Measurements from ENCODE around the gene LRP1B.

Gene LRP1B

DNA sequence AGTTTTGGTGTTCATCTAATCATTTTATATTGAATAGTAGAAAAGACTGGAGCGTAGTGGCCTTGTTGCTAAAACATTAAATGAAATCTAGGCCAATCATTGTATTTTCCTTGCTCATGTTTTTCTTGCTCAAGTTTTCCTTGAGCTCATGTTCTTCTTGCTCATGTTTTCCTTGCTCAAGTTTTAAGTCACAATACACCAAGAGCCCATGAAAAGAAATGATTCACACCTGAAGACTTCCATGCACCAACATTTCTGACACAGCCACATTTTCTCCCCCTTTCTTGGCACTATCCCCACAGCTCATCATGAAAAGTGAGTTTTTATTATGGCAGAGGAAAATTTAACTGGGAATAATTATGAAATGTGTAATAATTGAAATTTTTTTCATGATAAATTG lies 92.0 kb downstream of the LRP1B start:
- no peak for DNase-seq

DNA sequence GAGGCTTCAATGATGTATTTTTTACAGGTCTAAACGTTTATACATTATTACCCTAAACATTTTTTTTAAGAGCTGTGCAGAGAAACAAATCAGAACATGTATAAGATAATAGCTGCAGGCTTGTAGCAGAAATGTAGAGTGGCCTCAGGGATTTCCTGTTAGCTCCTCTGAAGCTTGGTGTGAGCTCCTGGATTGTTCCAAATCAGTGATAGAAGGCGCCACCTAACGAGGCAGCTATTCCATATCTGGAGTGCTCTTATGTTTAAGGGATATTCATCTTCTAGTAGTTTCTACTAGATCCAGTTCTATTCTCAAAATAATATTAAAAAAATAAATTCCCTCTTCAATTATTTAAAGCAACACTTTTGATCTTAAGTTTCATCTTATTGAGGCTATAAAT lies 93.1 kb downstream of the LRP1B start:
- no peak for DNase-seq

DNA sequence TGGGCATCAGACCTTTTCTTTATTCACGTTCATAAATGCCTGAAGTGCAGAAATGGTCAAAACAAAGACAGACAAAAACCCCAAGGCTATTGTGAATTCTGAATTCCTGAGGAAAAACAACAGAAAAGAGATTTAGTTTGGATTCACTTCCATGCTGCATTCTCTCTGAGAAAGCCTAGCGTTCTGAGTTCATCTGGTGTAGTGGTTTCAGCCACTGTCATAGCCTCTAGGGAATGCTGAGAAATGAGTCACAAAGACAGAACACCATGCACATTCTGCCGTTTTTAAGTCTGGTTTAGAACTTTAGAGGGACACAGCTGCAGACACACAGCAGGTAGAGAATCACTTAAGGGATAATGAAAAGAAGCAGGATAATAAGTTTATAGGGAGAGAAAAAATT lies 93.8 kb downstream of the LRP1B start:
- DNase-seq, result peak; percentile 3

DNA sequence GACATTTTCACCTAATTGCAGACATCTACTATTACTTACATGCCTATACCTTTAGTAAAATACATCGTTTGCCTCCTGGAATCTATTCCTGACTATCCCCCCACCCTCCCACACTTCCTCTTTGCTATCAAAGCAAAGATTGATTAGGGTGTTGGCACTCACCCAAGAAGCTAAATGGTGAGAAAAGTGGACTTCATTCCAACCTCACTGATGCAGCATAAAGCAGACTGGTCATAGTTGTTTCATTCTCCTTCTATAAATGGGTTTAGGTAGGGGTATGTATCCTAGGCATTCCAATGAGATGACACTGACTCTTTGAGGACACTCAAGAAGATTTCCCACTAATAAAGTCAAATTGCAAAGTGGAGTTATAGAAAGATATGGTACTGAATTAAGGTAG lies 97.4 kb downstream of the LRP1B start:
- DNase-seq, result no peak

DNA sequence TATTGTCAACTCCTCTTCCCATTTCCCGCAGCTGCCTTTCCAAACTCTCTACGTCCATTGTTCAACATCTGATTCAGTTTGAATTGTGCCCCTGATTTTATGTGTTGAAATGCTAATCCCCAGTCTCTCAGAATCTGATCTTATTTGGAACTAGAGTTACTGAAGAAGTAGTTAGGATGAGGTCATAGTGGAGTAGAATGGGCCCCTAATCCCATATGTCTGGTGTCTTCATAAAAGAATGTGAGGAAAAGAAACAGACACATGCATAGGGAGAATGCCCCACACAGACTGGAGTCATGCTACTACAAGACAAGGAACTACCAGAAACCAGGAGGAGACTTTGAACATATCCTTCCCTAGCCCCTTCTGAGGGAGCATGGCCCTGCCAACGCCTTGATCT lies 99.2 kb downstream of the LRP1B start:
- DNase-seq, result no peak

DNA sequence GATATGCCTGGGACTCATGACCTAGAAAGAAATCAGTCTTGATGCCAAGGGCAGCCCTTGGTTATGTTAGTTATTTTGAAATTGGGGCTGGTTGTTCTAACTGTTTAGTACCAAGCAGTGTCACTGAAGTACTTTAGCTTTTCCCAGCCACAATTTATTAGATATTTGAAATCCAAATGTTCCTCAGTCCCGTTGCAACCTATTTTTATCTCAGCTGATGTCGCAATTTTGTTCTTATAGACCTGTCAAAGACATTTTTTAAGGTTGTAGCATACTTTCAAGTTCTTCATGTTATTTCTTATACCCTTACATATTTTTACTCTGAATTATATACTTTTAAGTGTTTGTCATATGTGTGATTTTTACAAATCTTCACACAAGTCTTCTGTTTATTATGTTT lies 100.1 kb downstream of the LRP1B start:
- no peak for DNase-seq

DNA sequence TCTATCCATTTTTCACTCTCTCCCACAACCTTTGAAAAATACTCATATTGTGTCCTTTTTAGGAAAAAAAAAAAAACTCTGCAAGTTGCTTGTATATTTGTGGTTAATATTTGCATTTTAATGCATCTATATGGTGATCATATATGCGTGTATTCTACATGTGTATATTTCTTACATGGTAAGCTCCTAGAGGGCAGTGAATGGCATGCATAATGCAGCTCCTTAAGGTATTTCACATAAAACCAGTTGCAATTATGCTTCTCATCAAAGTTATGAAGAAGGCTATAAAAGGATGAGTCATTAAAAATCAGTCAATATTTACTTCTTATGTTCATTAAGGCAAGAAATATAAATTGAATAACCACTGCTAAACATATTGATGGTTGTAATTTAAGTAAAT lies 100.8 kb downstream of the LRP1B start:
- DNase-seq, result no peak

DNA sequence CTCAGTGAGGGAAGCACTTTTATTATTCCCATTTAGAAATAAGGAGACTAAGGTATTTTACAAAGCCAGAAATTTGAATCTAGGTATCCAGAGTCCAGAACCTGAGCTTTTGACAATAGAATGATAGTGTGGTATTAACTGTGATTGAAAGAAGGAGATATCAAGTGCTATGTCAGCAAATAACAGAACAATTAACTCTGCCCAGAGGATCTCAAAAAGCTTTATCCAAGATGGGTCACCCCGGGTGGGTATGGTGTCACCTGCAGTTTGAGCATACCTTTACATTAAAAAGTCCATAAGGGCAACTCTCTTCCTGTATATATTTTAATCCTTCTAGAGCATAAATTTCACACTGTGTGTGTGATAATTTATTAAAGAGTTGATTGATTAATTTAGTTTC lies 105.4 kb downstream of the LRP1B start:
- no peak for DNase-seq

DNA sequence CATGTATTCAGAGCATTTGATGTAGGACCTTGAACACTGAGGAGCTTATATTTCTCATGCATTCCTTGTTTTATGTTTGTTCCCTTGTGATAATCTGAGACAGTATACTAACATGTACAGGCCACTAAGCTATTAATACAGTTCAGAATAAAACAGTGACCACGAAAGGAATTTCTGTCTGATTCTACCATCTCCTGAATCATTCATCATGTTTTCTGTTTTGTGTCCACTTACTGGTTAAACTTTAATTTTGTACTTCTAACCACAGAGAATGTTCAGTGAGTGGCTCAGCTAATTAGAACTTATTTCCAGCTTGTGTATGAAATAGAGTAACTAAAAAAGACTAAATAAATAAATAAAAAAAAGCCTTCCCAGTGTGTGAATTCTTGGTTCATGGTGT lies 110.4 kb downstream of the LRP1B start:
- no peak for DNase-seq

DNA sequence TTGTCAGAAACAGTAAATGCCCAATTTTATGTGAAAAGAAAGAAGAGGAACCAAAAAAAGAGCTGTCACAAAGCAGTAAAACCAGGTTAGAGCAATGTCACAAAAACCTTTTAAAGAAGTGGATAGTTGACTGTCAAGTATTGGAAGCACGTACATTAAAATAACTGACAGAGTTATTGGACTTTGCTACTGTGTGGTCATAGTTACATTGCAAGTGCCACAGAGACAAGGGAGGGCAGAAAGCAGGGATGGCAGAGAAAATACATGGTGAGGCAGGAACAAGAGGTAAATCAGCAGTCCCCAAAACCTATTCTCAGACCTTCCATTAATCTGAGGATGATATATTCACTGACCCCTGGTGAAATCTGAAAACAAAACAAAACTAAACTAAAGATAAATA lies 116.3 kb downstream of the LRP1B start:
- DNase-seq, result no peak

DNA sequence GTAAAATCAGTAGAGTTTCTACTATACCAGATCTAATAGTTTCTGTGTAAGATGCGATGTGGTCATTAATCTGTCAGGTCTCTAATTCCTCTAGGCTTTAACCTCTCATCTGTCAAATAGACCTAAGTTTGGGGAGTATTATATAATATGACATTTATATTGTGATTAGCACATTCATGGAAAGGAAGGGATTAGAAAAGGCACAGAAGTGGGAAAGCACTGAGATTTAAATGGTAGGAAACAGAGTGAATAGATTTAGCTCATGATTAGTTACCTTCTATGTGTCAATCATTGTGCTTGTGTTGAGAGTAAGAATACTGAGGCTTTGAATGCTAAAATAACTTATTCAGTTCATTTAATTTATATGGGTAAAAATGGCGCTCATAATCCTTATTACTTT lies 118.0 kb downstream of the LRP1B start:
- no peak for DNase-seq

DNA sequence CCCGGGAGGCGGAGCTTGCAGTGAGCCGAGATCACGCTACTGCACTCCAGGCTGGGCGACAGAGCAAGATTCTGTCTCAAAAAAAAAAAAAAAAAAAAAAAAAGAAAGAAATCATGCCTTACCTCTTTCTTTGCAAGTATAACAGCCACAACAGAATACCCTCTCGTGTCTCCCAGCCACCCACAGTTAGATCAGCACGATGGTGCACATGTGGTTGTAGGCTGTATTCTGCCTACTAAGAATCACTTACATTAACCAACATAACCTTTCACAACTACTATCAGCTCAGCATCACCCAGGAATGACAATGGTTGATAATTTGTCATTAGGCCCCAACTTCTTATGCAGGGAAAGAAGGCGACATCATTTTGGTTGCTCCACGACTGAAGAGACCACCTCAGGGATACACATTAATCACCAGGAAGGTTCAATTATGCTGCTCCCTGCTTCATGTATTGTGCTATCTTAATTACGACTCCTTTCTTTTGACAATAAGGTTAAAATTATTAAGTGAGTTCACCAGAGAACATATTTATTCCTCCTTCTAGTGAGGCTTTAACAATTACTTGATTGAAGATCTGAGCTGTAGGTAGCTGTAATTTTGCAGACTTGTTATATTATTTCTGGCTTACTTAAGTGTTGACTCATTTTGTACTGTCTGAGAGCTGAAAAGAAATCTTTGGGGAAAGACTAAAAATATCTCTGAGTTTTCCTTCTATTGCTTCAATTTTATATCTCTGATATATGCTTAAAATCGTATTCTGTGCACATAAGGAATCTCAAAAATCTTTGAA lies 120.1 kb downstream of the LRP1B start:
- DNase-seq, result no peak

DNA sequence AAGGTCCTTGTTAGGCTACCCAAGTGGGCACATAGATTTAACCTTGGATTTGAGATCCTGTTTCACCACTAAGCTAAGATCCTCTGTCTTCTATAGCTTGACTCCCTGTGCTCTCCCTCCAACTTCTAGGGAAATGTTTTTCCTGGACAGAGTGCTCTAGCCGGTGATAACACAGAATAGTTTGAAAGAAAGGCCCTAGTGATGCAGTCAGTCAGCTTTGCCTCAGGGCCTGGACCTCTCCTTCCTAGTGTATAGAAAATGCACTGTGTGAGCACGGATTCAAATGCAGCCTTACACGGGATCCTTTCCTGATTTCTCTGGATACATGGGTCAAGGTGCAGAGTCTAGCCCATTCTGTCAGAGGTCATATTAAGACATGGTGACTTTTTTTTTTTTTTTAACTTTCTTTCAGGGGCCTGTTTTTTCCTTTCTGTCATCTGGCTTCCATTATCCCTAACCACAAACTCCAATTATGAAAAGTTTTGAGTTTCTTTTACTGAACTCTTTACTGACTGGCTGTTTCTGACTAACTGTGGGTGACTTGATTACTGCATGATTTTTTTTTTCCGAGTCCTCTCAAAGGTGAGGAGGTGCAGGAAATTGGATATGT lies 122.6 kb downstream of the LRP1B start:
- DNase-seq, result no peak

DNA sequence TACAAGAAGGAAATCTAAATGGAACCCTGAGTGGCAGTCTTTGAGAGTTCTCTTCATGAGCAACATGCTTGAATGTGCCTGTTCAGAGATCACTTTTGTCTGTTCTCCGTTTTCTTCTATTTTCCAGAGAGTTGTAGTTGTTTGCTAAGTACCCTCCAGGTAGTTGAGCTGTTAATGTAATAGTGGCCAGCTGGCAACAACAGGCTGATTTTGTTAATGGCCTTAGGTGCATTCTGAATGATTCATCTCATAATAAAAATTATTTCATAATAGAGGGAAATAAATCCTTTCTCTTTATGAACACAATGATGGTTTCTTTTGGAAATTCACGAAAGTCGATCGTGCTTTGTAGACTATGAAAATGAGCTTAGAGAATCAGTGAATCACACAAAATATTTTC lies 136.8 kb downstream of the LRP1B start:
- no peak for DNase-seq

DNA sequence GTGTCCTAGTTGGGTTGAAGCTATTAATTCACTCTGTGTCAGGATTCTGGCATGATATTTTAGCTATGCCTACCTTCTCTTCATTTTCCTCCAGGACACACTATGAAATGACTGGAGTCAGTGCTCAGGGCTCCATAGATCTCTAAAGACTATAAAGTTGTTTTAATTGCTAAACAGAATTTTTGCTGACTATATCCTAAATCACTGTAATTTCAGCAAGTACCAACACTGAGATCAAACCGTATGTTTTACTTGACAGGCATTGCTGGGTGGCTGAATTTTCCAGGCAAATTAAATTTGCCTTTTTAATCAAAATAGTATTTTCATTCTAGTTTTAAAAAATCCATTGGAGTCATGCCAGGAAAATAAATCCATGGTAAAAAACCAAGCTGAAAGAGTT lies 138.1 kb downstream of the LRP1B start:
- no peak for DNase-seq

DNA sequence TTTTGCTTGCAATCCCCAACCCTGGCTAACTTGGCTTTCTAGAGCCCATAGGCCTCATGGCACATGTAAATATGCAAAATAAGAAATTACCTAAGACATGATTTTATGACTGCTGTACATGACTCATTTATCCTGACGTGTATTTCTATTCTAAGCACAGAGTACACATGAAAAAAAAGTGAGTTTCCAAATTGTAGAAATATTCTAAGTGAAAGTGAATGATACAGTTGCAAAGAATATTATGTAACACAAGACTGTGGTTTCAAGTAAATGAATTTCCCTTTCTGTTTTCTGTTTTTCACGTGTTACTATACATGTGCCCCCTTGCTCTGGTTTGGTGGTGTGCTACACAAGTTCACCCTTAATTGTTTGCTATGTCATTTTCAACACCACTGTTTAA lies 162.4 kb downstream of the LRP1B start:
- DNase-seq, result no peak

DNA sequence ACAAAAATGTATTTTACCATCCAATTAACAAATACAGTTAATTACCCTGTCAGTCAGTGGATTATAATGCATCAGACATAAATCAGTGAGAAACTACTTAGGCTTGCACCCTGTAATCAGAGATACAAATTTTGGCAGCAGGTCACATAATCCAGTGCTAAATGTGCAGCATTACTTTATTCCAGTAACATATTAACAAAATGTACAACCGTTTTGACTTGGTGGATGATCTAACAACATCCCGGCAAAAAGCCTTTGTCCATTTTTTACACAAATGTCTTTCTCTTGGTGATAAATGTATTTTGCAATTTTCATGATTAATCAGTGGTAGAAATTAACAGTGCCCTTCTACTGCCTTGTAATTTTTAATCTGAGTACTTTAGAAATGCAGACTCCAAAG lies 162.8 kb downstream of the LRP1B start:
- DNase-seq, result no peak

DNA sequence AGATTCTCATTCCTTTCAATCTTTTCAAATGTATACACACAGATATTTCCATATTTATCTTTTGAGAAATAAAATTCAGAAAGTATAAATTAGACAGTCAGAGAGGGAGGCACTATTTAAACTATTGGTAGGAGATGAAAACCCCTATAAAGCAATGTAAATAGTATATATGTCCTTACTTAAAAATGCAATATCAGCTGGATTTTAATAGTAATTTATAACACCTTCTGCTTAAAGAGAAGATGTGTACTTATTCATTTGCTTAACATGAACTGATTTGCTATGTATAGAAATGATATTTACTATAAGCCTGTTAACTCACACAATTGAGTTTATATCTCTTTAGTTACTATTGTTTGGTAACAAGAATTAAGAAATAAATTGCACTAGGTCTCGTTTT lies 163.3 kb downstream of the LRP1B start:
- no peak for DNase-seq

DNA sequence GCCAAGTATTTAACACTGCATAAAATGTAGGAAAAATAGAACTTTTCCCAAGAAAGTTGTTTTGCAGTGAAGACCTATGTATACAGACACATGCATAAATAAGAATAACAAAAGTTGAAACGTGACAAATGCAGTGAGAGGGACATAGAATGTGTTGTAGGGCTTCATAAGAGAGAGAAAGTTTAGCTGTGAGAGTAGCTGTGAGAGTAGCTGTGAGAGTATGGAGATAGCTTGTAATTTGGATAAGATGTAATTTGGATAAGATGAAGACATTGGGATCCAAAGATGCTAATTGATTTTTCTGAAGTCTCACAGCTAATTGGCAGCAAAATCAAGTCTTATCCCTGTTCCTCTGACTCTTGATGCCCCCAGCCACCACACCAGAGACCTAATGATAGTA lies 170.9 kb downstream of the LRP1B start:
- DNase-seq, result no peak

DNA sequence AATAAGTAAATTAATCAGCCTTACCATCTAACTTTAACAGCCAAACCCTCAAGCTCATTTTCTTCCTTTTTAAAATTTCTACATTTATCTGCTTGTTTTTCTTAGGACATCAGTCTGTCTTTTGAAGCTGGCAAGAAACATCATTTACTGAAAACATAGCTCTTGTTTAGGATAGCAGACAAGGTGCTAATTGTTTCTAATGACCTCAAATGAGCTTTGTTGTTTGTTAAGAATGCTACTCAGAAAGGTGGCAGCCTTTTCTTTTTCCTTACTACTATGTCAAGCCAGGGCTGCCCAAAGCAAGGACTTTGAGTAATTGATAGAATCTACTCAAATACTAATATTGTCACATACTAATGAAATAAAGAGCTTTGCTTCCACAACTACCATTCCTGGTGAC lies 171.8 kb downstream of the LRP1B start:
- DNase-seq, result no peak

DNA sequence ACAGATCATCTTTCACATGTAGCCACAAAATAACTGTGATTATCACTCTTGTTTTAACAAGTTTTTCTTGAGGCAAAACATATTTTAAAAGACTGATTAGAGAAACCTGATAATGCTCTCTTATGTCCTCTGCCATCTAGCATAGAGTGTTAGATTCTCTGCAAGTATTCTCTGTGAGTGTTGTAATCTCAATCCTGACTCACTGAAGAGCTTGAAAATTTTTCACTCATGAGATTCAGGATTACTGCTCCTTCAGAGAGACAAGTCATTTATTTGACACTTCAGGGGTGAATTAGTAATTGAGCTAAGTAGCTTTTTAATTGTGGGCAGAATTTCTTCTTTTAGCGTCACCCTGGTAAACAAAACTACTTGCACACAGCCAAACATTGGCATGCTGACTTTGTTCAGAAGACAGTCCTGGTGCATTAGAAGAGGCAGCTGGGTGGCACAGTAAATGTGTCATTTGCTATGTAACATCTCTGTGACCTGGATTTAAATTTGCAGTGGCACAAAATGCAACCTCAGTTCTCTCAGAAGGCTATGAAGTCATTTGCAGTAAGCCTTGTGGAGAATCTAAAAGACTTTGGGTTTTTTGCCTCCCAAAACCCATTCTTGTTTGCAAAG lies 172.9 kb downstream of the LRP1B start:
- DNase-seq, result no peak

DNA sequence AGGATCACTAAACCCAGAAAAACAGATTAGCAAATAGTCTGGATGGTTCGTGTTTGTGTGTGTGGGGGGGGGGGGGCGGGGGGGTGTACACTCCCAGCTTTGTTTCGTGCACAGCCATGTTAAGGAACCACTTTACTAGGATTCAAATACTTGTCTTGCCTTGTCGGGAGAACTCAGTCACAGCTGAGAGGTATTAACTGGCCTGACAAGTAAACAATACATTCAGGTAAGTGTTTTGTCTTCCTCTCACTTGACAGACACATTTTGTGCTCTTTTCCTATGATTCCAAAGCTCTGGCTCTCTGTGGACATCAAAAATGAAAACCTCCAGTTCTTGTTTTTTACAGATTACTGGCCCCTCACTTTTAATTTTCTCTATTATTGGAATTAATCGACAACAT lies 173.5 kb downstream of the LRP1B start:
- no peak for DNase-seq

DNA sequence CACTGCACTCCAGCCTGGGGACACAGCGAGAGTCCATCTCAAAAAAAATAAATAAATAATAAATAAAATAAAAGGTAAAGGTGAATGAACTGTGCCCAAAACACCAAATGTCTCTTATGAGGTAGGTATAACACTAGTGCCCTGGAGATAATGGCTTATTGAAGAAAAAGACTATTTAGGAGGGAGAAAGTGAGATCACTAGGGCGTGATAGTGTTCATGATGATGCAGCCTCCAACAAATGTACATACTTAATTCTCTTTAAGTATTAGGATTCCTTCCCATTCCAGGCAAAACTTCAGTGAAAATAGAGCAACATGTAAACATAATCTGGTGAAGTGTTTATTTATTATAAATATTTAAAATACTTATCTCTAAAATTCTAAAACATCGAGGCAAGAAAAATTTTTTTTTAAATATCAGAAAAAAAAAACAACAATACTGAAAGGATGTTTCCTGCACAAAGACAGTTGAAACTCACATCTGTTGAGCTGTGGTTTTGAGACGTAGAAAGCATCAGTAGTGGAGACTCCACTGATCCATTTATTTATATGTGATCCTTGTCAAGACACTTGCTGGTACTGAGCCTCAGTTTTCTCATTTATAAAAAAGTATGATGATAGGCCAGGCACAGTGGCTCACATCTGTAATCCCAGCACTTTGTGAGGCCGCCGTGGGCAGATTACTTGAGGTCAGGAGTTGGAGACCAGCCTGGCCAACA lies 183.3 kb downstream of the LRP1B start:
- DNase-seq, result no peak

DNA sequence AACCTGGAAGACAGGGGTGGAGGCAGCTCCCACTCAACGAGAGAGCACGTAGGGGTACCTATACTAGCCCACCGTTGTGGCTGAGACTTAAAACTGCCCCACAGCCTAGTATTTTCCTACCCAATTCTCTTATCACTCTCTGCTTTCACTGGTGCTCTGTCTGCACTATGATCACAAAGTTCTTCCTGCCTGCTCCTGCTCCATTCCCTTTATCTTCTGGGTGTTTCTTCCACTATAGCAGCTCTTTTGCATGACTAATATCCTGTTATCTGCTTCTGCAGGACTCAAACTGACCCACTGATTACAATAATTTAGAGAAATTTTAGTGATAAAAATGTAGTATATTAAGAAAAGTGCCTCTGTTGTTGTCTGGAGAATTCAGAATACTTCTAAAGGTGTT lies 184.8 kb downstream of the LRP1B start:
- DNase-seq, result no peak
